Retina (tissue), 1 donor: ENCODE measurements around the gene OTOA.
"Not testable (repeated sequence)": the region's sequence is repeated elsewhere in the genome, so short reads cannot be mapped to it uniquely, and the experiment has no call there.

Experiments used
- DNase-seq: peaks from one replicate; pipeline ENCODE4 v3.0.0-alpha.2; 2016

The OTOA gene

DNA sequence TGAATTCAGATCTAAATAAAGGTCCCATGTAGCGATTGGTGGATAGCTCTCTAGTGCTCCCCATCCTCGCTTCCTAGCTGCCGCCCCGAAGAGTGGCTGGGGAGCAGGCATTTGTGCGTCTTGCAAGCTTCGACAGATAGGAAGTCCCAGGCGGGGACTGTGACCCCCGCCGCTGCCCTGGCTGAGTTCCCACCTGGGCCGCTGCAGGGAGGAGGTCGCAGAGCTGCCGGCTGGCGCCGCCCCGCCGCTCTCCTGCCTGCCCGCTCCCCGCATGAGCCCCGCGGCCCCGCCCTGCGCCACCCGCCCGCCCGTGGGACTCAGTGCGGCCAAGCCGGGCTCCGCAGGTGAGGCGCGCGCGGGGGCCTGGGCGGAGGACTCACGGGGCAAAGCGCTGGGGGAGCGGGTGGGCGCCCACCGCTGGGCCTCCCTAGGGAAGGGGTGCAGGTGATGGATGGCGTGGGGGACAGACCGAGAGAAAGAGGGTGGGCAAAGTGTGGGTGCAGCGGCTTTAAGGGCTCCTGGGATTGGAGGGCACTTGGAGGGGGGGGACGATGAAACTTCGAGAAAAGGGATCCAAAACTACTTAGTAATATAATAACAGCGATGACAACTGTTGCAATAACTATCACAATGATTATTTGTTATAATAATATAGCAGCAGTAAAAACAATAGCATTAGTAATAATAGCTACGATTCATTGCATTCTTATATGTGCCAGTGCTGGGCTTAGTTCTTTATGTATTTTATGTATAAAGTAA lies at the start of gene OTOA:
Gene OTOA (plus strand): TSS at position 80 of the 759 bp plus-strand sequence. CDS start 14,547 bp downstream, outside the sequence.
- DNase-seq, result no peak

DNA sequence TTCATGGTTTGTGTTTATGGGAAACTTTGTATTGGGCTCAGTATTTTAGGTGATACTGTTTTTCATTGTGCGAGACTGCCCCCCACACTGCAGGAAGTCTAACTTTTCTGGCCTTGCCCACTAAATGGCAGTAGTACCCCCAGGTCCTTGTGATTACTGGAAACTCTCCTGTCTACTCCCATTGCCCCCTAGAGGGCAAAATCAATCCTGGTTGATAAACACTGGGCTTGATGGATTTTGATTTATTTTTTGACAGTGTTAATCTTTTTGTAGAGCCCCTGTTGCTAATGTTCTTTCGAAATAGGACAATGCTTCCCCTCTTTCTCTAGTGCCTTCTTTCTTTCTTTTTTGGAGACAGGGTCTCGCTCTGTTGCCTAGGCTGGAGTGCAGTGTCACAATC lies 48.9 kb upstream of the OTOA start:
- DNase-seq, result no peak

GRCh38 chr16:21617607-21618006 lies 46.2 kb upstream of the OTOA start:
- no peak for DNase-seq

GRCh38 chr16:21618281-21618680 lies 45.5 kb upstream of the OTOA start:
- DNase-seq, result no peak

DNA sequence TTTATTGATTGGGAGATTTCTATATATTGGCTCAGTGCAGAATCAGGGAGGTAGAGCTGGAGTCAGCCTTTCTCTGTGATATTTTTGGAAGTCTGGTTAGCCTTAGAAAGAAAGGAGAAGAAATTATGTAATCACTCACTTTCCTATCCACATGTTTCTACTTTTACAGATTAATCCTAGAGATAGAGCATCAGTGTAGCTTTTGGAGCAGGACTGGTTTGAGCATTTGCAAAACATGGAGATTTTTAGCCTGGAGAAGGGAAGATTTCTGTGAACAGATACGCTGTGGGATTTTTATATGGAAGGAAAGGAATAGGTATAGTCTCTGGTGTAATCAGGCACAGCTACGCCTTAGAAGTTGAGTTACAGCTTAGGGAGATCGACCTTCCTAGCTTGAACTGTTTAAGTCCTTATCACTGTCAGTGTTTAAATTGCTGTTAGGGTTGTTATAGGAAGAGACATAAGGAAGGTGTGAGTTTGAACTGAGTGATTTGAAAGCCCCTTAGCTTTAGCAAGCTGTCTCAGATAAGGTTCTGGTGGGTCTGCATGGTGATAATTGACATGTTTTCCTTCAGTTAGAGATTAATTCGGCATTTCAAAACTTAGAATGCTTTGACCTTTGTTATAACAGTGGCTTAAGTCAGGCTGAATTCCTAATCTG lies 43.9 kb upstream of the OTOA start:
- no peak for DNase-seq

- DNase-seq, result no peak
These were observed 43.2 kb upstream of the OTOA start for GRCh38 chr16:21620592-21620991.

- DNase-seq, result no peak
These were observed 41.2 kb upstream of the OTOA start for GRCh38 chr16:21622545-21622944.

DNA sequence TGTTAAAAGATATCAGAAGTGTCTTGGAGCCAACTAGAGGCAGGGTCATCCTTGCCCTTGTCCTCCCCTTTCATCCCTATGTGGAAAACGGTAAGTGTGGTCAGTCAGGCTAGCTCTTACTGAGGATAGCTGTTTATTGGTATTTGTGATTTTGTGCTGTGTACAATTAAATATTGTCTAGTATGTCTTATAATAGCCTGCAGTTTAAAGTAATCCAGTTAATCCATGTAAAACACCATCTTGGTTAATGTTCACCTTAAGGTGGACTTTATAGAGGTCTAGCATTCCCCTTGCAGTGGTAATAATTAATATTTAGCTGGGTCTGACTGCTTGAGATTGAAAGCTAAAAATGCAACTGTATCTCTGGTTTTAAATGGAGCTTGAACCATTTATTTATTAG lies 38.7 kb upstream of the OTOA start:
- DNase-seq, result no peak

- no peak for DNase-seq
These were observed 37.0 kb upstream of the OTOA start for GRCh38 chr16:21626659-21627277.

DNA sequence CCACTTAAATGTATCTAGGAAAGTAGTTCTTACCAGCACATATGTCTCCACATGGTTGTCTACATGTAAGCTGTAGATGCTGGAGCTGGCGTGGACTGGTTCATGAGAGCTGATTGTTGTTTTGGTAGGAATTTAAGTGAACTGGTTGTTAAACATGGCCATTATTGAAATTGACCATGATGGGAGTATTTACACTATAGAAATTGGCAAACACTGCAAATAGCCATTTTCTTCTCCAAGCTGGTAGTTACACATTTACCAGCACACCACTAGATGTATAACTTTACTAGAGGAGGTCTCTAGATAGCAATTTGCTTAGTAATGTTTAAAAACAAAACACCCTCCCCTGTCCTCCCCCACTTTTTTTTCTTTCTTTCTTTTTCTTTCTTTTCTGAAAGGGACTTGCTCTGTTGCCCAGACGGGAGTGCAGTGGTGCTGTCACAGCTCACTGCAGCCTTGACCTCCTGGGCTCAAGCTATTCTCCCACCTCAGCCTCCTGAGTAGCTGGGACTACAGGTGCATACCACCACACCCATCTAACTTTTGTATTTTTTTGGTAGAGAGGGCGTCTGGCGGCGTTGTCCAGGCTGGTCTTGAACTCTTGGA lies 35.5 kb upstream of the OTOA start:
- DNase-seq, result no peak

DNA sequence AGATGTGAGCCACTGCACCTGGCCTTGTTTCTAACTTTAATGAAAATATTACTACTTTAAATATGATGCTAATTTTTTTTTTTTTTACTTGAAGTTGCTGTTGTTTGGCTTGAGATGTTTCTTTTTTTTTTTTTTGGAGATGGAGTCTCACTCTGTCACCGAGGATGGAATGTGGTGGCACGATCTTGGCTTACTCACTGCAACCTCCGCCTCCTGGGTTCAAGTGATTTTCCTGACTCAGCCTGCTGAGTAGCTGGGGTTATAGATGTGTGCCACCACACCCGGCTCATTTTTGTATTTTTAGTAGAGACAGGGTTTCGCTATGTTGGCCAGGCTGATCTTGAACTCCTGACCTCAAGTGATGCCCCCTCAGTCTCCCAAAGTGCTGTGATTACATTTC lies 35.0 kb upstream of the OTOA start:
- no peak for DNase-seq

- not testable (repeated sequence) for DNase-seq
These were observed 33.9 kb upstream of the OTOA start for GRCh38 chr16:21629616-21630539.

GRCh38 chr16:21630866-21631265 lies 32.9 kb upstream of the OTOA start:
- DNase-seq, result not testable (repeated sequence)

GRCh38 chr16:21631376-21631775 lies 32.4 kb upstream of the OTOA start:
- not testable (repeated sequence) for DNase-seq

- not testable (repeated sequence) for DNase-seq
These were observed 31.7 kb upstream of the OTOA start for GRCh38 chr16:21631951-21632575.

DNA sequence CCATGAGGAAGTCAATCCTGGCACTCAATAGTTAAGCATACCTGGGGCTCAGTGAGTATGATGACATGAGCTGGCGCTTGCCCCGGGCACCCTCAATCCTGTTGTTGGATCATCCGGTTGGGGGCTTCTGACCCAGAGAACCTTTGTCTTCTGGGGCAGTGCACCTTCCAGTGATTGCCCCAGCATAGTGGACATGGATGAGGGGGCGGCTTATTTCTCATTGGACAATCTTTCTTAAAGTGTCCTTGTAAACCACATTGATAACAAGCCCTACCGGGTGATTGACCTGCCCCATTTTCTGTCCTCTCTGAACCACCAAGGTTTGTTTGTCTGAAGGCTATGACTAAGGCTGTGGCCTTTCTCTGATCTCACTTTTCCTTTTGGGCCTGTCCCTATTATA lies 29.6 kb upstream of the OTOA start:
- no peak for DNase-seq

- DNase-seq, result not testable (repeated sequence)
These were observed 28.1 kb upstream of the OTOA start for GRCh38 chr16:21635694-21636093.

DNA sequence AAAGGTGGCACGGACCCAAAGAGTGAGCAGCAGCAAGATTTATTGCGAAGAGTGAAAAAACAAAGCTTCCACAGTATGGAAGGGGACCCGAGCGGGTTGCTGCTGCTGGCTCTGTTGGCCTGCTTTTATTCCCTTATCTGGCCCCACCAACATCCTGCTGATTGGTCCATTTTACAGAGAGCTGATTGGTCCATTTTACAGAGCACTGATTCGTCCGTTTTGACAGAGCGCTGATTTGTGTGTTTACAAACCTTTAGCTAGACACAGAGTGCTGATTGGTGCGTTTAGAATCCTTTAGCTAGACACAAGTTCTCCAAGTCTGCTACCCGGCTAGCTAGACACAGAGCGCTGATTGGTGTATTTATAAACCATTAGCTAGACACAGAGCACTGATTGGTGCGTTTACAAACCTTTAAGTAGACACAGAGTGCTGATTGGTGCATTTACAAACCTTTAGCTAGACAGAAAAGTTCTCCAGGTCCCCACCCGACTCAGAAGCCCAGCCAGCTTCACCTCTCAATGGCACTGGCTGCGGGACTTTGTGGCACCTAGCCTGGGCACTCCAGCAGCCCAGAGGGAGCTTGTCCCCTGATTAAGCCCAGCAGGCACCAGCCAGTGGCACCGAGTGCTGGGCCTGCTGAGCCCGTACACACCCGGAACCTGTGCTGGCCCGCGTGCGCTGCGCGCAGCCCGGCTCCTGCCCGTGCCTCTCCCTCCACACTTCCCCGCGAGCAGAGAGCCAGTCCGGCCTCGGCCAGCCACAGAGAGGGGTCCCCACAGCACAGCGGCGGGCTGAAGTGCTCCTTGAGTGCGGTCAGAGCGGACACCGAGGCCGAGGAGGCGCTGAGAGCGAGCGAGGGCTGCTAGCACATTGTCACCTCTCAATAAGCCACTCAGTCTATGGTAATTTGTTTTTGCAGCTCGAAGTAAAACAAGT lies 26.5 kb upstream of the OTOA start:
- no peak for DNase-seq

GRCh38 chr16:21638573-21638975 lies 25.2 kb upstream of the OTOA start:
- DNase-seq, result no peak

DNA sequence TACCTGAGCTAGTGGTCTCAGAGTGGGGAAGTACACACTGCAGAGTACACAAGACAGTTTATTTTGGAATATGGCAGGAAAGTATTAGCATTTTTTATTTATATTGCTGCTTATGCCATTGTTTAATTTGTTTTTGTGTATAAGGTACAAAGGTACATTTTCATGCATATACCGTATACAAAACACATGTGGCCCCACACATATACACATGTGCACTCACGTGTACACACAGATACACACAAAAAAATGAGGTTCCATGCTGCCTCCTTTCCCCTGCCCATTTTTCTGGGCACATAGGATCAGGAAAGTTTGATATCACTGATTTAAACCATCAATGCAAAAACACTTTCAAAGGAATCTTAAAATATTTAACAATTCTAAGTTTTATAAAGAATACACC lies 24.3 kb upstream of the OTOA start:
- no peak for DNase-seq

GRCh38 chr16:21641916-21642315 lies 21.9 kb upstream of the OTOA start:
- DNase-seq, result no peak
